BLaER1 treated with 17β-estradiol and CSF1 and Interleukin-3, amounts not matched to agents 10 nM and 100 nM (cell line): Measurements from ENCODE around the gene CD9.
A peak's percentile ranks its signal among the peaks of the same experiment; 100 is the strongest.

Experiments
- H3K27ac ChIP-seq, 11 experiments: shearing (Covaris generic); formaldehyde crosslinking; 2 replicates each; pipeline ENCODE4 v1.8.1; 2022
- H3K27me3 ChIP-seq, 11 experiments: shearing (Covaris generic); formaldehyde crosslinking; 2 replicates each; pipeline ENCODE4 v1.8.1; 2022
- H3K36me3 ChIP-seq, 11 experiments: shearing (Covaris generic); formaldehyde crosslinking; 2 replicates each; pipeline ENCODE4 v1.8.1; 2022
- H3K4me1 ChIP-seq, 10 experiments: shearing (Covaris generic); formaldehyde crosslinking; 2 replicates each; pipeline ENCODE4 v1.8.1; 2022
- H3K4me2 ChIP-seq, 11 experiments: shearing (Covaris generic); formaldehyde crosslinking; 2 replicates each; pipeline ENCODE4 v1.8.1; 2022
- H3K4me3 ChIP-seq, 10 experiments: shearing (Covaris generic); formaldehyde crosslinking; 2 replicates each; pipeline ENCODE4 v1.8.1; 2022
- H3K9ac ChIP-seq, 11 experiments: shearing (Covaris generic); formaldehyde crosslinking; 2 replicates each; pipeline ENCODE4 v1.8.1; 2022
- H3K9me3 ChIP-seq, 11 experiments: shearing (Covaris generic); formaldehyde crosslinking; replicated peaks in 1 of 11; 2 replicates each; pipeline ENCODE4 v1.8.1; 2022
- H4K20me1 ChIP-seq, 11 experiments: shearing (Covaris generic); formaldehyde crosslinking; 2 replicates each; pipeline ENCODE4 v1.8.1; 2022
- Cebpa-rat ChIP-seq, 11 experiments: shearing (Covaris generic); IDR thresholded peaks; 2 replicates each; pipeline ENCODE4 v1.8.1; 2022

CD9 gene

DNA sequence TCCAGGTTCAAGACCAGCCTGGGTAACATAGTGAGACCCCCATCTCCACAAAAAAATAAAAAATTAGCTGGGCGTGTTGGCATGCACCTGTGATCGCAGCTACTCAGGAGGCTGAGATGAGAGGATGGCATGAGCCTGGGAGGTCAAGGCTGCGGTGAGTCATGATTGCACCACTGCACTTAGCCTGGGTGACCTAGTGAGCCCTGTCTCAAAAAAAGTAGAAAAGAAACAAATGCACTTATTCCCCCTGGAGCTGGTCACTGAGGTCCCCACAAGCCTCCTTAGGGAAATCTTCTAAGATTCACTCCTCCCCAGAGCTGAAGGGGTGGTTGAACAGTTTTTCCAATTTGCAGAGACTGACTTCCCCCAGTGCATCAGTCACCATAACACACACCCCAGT, 1.6 kb downstream of the CD9 start:
- Histone ChIP-seq H3K36me3 (peaks cover 8 to 53% (median 25%) of the 10 kb centered on the region in 11 experiments), H3K9ac (peak overlapping the region; percentile 93 to 98 (median 97)), H3K4me3 (peak overlapping the region; percentile 94 to 99 (median 98)), H3K27ac (peak overlapping the region; percentile 90 to 98 (median 95)), H3K4me1 (peaks cover 65 to 86% (median 76%) of the 10 kb centered on the region in 10 experiments), H3K27me3 (no peaks in the 10 kb centered on the region), H4K20me1 (peaks cover 4 to 58% (median 22%) of the 10 kb centered on the region in 11 experiments; a peak in 14 of 22 replicates), H3K9me3 (no peaks in the 10 kb centered on the region), H3K4me2 (peak overlapping the region; percentile 86 to 100 (median 99))
- TF ChIP-seq Cebpa-rat (IDR thresholded peaks at IDR 0.05), result no peak

DNA sequence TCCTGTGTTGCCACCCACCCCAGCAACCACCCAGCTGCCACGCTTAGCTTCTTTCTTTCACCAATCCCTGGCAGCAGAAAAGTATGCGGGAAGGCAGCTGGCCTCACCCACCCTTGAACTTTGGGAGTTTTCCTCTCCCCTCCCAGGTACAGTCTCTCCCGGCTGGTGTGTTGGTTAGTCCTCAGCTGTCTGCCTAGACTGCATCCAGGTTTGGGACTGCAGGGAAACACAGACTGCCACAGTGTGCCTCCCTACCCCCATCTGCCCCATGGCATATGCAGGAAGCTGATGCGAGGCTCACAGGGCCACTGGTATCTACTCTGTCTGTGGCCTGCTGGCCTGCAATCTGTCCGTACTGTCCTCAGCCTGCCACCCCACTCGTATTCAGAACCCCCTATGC, 2.1 kb downstream of the CD9 start:
- peaks cover 65 to 86% (median 76%) of the 10 kb centered on the region in 10 experiments for H3K4me1 ChIP-seq

GRCh38 chr12:6202846-6203245, 2.6 kb downstream of the CD9 start:
- Histone ChIP-seq H3K27ac (peak overlapping the region; percentile 90 to 98 (median 95)), H3K4me1 (peaks cover 65 to 86% (median 76%) of the 10 kb centered on the region in 10 experiments), H3K9ac (peak overlapping the region; percentile 93 to 98 (median 97))

More for the DNA sequence above, 2.1 kb downstream of the CD9 start:
- Histone ChIP-seq H3K36me3 (peaks cover 13 to 58% (median 30%) of the 10 kb centered on the region in 11 experiments), H3K9me3 (no peaks in the 10 kb centered on the region), H4K20me1 (peaks cover 4 to 63% (median 22%) of the 10 kb centered on the region in 11 experiments; a peak in 14 of 22 replicates), H3K4me2 (peak overlapping the region; percentile 86 to 100 (median 99)), H3K27me3 (no peaks in the 10 kb centered on the region), H3K9ac (peak overlapping the region; percentile 93 to 98 (median 97)), H3K27ac (peak overlapping the region; percentile 90 to 98 (median 95)), H3K4me3 (peak overlapping the region; percentile 94 to 99 (median 98))
- TF ChIP-seq Cebpa-rat (IDR thresholded peaks at IDR 0.05), result no peak

DNA sequence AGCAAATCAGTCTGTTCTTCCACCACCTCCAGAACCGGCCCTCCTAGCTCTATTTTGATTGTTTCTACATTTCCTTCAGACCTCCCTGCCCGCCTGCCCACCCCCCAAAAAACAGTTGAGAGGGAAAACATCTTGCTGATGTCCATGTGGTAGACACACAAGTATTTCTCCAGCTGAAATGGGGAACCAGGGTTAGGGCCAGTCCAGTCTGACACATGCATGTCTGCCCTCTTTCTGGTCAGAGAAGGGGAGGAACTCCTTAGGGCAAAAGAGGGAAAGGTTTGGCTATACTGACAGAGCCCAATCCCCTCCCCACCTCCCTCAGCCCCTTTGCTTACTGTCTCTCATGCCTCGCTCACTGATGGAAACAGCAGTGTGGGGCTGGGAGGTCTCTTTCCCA, 3.4 kb downstream of the CD9 start:
- Histone ChIP-seq H3K27ac (peak overlapping the region; percentile 90 to 98 (median 95); a peak in 21 of 22 replicates), H3K4me1 (peaks cover 65 to 86% (median 76%) of the 10 kb centered on the region in 10 experiments), H3K4me2 (peak overlapping the region; percentile 86 to 100 (median 99)), H3K4me3 (peak overlapping the region; percentile 94 to 99 (median 98)), H4K20me1 (peaks cover 4 to 76% (median 22%) of the 10 kb centered on the region in 11 experiments; a peak in 14 of 22 replicates), H3K9me3 (no peaks in the 10 kb centered on the region), H3K9ac (peak overlapping the region; percentile 93 to 98 (median 97)), H3K36me3 (peaks cover 24 to 71% (median 43%) of the 10 kb centered on the region in 11 experiments), H3K27me3 (no peaks in the 10 kb centered on the region)
- TF ChIP-seq Cebpa-rat (IDR thresholded peaks at IDR 0.05), result no peak

More at GRCh38 chr12:6202846-6203245, 2.6 kb downstream of the CD9 start:
- Histone ChIP-seq H3K27me3 (no peaks in the 10 kb centered on the region), H3K4me2 (peak overlapping the region; percentile 86 to 100 (median 99)), H3K9me3 (no peaks in the 10 kb centered on the region), H4K20me1 (peaks cover 4 to 68% (median 22%) of the 10 kb centered on the region in 11 experiments; a peak in 14 of 22 replicates), H3K4me3 (peak overlapping the region; percentile 94 to 99 (median 98)), H3K36me3 (peaks cover 18 to 64% (median 35%) of the 10 kb centered on the region in 11 experiments)
- no peak for TF ChIP-seq Cebpa-rat (IDR thresholded peaks at IDR 0.05)

DNA sequence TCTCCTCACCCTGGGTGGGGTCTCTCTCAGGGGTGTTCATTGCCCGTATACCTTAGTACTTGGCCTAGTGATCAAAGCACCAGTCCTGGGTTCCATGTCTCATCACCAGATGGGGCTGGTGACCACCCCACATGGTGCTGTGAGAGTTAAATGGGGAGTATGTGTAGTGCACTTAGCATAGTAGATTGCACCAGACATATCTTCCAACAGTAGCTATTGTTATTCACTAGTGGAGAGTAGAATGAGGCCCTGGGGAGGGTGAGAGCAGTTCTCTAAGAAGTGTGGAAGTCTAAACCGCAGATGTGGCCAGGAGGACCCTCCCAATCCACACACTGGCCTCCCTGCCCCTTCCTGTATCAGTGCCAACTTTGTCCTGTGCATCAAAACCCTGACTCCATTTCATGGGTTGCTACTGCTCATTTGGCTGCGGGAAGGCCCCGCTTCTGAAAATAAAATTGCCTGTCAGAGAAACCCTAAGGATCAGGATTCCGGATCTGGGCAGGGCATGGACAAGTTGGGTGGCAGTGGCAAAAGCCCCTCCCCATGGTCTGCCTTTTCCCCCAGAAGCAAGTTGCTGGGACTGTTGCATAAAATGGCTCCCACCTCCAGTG, 4.4 kb downstream of the CD9 start:
- no peak for TF ChIP-seq Cebpa-rat (IDR thresholded peaks at IDR 0.05)
- peak overlapping the region; percentile 93 to 98 (median 97) for H3K9ac ChIP-seq
- no peaks in the 10 kb centered on the region for H3K9me3 ChIP-seq
- peak overlapping the region; percentile 86 to 100 (median 99) for H3K4me2 ChIP-seq
- peaks cover 69 to 86% (median 78%) of the 10 kb centered on the region in 10 experiments for H3K4me1 ChIP-seq
- peak overlapping the region; percentile 94 to 99 (median 98) for H3K4me3 ChIP-seq
- peaks cover 4 to 86% (median 22%) of the 10 kb centered on the region in 11 experiments; a peak in 14 of 22 replicates for H4K20me1 ChIP-seq
- H3K27me3 ChIP-seq, result no peaks in the 10 kb centered on the region
- peak overlapping the region; percentile 90 to 98 (median 95); a peak in 21 of 22 replicates for H3K27ac ChIP-seq
- peaks cover 31 to 81% (median 53%) of the 10 kb centered on the region in 11 experiments for H3K36me3 ChIP-seq

- peak overlapping the region in 10 of 11 experiments; percentile 90 to 98 (median 95); a peak in 20 of 22 replicates for H3K27ac ChIP-seq
- H3K27me3 ChIP-seq, result no peaks in the 10 kb centered on the region
- H3K9ac ChIP-seq, result peak overlapping the region; percentile 93 to 98 (median 97); a peak in 21 of 22 replicates
- H4K20me1 ChIP-seq, result peaks cover 4 to 91% (median 22%) of the 10 kb centered on the region in 11 experiments; a peak in 14 of 22 replicates
- peak overlapping the region; percentile 94 to 99 (median 98) for H3K4me3 ChIP-seq
- peaks cover 31 to 86% (median 58%) of the 10 kb centered on the region in 11 experiments for H3K36me3 ChIP-seq
- H3K9me3 ChIP-seq, result no peaks in the 10 kb centered on the region
- H3K4me1 ChIP-seq, result peaks cover 74 to 89% (median 82%) of the 10 kb centered on the region in 10 experiments
- TF ChIP-seq Cebpa-rat (IDR thresholded peaks at IDR 0.05), result no peak
- H3K4me2 ChIP-seq, result peak overlapping the region; percentile 86 to 100 (median 99)
These were observed 4.9 kb downstream of the CD9 start for GRCh38 chr12:6205144-6205539.

DNA sequence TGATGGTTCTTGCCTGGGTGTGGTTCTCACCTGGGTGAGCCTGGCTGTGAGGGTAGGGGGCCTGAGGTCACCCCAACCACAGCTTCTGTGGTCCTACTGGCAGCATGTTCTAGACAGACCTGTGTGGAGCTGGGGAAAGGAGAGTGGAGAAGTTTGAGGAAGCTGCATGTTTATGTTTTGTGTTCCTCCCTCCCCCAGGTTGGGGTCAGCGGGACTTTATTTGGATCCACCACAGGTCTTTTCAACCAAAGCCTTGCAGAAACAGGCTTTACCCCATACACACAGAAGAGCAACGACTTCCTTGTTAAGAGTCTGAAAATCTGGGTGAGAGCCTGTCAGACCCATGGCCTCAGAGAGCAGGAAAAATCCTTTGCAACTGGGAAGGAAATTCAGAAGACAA, 5.6 kb downstream of the CD9 start:
- H3K4me1 ChIP-seq, result peaks cover 80 to 95% (median 88%) of the 10 kb centered on the region in 10 experiments
- H3K27me3 ChIP-seq, result no peaks in the 10 kb centered on the region
- peak overlapping the region; percentile 86 to 100 (median 99) for H3K4me2 ChIP-seq
- H4K20me1 ChIP-seq, result peaks cover 4 to 97% (median 26%) of the 10 kb centered on the region in 11 experiments; a peak in 14 of 22 replicates
- no peaks in the 10 kb centered on the region for H3K9me3 ChIP-seq
- peak overlapping the region; percentile 94 to 99 (median 98); a peak in 18 of 20 replicates for H3K4me3 ChIP-seq
- H3K27ac ChIP-seq, result peak overlapping the region in 10 of 11 experiments; percentile 90 to 98 (median 95); a peak in 20 of 22 replicates
- H3K9ac ChIP-seq, result peak overlapping the region; percentile 93 to 98 (median 97)
- peaks cover 31 to 93% (median 63%) of the 10 kb centered on the region in 11 experiments for H3K36me3 ChIP-seq
- no peak for TF ChIP-seq Cebpa-rat (IDR thresholded peaks at IDR 0.05)

GRCh38 chr12:6206327-6206726, 6.1 kb downstream of the CD9 start:
- H3K36me3 ChIP-seq, result peaks cover 33 to 93% (median 64%) of the 10 kb centered on the region in 11 experiments
- H3K27ac ChIP-seq, result peak overlapping the region in 10 of 11 experiments; percentile 90 to 98 (median 95); a peak in 19 of 22 replicates
- peaks cover 4 to 100% (median 26%) of the 10 kb centered on the region in 11 experiments; a peak in 14 of 22 replicates for H4K20me1 ChIP-seq
- H3K9me3 ChIP-seq, result no peaks in the 10 kb centered on the region
- peaks cover 86 to 100% (median 93%) of the 10 kb centered on the region in 10 experiments for H3K4me1 ChIP-seq
- H3K27me3 ChIP-seq, result no peaks in the 10 kb centered on the region
- peak overlapping the region; percentile 86 to 100 (median 99) for H3K4me2 ChIP-seq
- H3K9ac ChIP-seq, result peak overlapping the region; percentile 93 to 98 (median 97); a peak in 20 of 22 replicates
- no peak for TF ChIP-seq Cebpa-rat (IDR thresholded peaks at IDR 0.05)
- peak overlapping the region in 9 of 10 experiments; percentile 16 to 99 (median 99); a peak in 12 of 20 replicates for H3K4me3 ChIP-seq
